Measurements from ENCODE around the gene ABTB1.

The ABTB1 gene

GRCh38 chr3:127672429-127673190, at the start of gene ABTB1:
ABTB1 (plus strand) TSS chr3:127672952; CDS start chr3:127673026, 74 bp downstream.
- peak; percentile 89 for DNase-seq

DNA sequence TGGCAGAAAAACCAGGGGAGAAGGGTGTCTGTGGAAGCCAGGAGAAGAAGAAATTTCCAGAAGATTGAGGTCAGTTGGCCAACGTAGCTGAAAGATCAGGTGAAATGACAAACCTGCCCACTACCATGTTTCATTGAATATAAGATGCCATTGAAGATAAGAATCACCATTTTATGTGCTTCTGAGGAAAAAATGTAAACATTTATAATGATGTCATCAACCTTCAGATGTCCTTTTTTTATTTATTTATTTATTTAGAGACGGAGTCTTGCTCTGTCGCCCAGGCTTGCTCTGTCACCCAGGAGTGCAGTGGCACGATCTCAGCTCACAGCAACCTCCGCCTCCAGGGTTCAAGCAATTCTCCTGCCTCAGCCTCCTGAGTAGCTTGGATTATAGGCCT, 48.7 kb upstream of the ABTB1 start:
- no peak for DNase-seq

- DNase-seq = no peak
These were observed 46.9 kb upstream of the ABTB1 start for GRCh38 chr3:127625821-127626220.

DNA sequence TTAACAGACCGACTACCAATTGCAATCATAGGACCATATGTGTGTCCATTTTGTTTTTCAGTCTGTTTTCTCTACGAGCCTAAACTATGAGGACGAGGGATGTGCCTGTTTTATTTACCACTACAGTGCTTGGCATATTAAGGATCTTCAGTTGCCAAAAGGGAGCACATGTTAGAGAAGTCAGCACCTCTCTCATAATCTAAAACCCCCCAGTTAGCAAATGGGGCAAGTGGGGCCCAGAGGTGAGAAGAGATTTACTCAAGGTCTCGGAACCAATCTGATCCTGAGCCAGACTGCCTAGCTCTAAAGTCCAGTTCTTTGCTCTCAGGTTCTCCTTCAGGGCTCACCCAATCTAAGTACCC, 44.3 kb upstream of the ABTB1 start:
- no peak for DNase-seq

- peak; percentile 54 for DNase-seq
These were observed 43.8 kb upstream of the ABTB1 start, which contains the start of gene PODXL2 for GRCh38 chr3:127628788-127629466. PODXL2 (plus strand) TSS chr3:127629185; CDS start chr3:127629220, 35 bp downstream.

DNA sequence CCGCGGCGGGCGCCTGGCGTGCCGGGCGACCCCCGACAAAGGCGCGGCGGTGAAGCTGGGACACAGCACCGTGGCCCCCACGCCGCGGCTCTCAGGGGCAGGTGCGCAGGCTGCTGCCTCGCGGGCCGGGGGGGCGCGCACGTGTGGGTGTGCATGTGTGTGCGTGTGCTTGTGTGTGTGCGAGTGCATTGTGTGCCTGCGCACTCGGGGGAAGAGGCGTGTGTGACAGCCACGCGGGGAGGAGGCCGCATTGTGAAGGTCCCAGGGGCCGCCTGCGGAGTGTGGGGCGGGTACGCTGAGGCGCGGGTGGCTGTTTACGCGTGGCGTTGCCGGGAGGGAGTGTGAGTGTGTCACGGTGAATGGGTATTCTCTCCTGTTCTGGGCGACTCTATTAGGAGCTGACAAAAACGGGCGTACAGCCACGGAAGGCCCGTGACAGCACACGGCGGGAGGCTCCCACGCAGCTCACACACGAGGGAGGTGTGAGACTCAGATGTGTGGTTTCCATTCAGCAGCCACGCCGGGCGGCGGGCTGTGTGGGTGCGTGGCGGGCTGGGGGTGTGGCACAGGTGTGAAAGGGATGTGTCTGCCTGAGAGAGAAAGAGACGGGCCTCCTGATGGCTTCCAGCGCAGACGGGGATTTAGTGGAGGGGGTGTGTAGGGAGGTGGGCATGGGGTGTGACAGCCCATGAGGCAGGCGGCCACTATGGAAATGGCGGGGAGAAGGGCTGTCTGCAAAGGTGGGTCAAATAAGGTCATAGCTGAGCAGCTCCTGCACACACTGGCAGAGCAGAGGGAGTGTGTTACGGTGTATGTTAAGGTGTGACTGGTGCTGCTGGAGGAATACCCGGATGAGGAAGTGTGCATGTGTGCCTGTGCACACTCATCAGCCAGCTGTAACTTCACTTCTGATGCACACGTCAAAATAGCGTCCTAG, 43.0 kb upstream of the ABTB1 start:
- peak; percentile 12 for DNase-seq

GRCh38 chr3:127630811-127631714, 41.7 kb upstream of the ABTB1 start:
- peak; percentile 47 for DNase-seq

GRCh38 chr3:127632035-127632820, 40.5 kb upstream of the ABTB1 start:
- peak; percentile 44 for DNase-seq

DNA sequence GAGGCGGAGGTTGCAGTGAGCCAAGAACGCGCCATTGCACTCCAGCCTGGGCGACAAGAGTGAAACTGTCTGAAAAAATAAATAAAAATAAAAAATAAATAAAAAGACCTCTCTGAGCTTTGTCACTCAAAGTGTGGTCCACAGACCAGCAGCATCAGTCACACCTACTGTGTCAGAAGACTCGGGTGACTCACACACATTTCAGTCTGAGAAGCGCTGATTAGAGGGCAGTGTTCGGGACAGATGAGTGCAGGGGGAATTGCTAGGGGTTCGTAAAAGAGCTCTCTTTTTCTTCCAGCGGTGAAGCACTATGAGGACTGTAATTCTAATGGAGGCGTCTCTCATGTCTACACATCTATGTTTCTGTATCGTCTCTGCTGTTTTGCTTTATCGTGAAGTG, 38.1 kb upstream of the ABTB1 start:
- DNase-seq = no peak

GRCh38 chr3:127637546-127637945, 35.2 kb upstream of the ABTB1 start:
- no peak for DNase-seq

DNA sequence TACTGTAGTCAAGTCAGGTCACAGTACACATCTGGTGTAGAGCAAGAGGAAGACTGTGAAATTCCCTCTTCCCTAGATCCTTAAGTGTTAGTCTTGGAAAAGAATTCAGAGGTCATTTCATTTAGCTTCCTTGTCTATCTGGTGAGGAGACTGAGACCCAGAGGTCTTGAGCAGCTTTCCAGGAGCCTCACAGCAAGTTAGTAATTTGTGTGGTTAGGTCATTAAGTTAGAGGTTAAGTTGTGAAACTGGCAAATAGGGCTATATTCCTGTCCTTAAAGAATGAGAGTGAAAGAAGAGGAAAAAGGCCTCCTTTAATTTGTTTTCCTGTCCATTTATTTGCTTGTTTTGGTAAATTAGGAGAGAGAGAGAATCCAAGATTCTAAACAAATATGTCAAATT, 34.8 kb upstream of the ABTB1 start:
- no peak for DNase-seq

DNA sequence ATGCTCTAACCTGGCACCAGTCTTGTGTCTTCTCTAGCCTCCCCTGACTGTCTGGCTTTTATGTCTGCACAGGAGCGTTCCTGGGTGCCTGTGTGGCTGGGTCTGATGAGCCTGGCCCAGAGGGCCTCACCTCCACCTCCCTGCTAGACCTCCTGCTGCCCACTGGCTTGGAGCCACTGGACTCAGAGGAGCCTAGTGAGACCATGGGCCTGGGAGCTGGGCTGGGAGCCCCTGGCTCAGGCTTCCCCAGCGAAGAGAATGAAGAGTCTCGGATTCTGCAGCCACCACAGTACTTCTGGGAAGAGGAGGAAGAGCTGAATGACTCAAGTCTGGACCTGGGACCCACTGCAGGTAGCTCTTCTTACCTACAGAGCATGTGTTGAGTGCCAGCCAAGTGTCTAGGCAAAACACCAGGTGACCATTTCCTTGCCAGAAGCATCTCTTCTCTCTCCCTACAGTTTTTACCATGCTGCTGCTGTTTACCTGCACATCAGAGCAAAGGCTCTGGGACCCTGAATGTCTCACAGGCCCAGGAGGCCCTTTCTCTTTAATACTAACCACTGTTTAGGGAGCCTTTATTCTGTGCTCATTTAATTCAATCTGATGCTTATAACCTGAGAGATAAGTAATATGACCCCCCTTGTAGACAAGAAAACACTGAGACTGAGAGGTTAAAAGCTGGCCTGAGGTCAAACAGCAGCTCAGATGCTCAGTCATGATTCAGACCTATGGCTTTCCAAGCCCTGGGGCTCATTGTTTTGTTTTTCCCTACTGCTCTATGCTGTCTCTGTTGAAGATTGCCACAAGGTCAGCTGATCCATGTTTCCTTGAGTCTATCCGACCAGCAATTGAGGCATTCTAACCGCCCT, 33.3 kb upstream of the ABTB1 start:
- DNase-seq = no peak

- DNase-seq = no peak
These were observed 32.8 kb upstream of the ABTB1 start for GRCh38 chr3:127640042-127640355.

DNA sequence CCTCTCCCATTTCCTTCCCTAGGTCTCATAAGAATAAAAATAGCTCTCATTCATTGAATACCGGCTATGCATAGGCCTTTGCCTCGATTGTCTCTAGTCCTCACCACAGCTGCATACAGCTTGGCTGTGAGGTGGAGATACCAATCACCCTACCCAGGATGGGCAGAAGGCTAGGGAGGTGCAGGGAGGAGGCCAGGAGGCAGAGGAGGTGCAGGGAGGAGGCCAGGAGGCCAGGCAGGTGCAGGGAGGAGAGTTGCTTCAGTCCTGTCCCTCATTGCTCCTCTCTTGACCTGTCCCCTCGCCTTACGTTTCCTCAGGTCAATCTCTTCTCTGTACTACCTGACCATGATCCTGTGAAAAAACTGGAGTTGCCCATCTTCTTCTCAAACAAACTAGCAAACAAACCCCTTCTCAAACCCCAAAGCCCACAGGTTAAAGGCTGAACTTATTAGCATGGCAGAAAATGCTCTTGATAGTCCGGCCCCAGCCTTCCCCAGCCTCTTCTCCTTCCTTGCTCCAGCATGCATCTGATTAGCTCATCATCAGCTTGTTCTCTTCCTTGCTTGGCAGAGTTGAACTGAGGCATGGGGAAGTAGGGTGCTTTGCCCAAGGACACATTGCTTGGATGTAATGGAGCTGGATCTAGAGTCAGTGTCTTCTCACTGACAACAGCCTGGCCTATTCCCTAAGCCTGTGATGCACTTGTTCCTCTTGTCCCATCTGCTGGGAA, 27.9 kb upstream of the ABTB1 start:
- no peak for DNase-seq

DNA sequence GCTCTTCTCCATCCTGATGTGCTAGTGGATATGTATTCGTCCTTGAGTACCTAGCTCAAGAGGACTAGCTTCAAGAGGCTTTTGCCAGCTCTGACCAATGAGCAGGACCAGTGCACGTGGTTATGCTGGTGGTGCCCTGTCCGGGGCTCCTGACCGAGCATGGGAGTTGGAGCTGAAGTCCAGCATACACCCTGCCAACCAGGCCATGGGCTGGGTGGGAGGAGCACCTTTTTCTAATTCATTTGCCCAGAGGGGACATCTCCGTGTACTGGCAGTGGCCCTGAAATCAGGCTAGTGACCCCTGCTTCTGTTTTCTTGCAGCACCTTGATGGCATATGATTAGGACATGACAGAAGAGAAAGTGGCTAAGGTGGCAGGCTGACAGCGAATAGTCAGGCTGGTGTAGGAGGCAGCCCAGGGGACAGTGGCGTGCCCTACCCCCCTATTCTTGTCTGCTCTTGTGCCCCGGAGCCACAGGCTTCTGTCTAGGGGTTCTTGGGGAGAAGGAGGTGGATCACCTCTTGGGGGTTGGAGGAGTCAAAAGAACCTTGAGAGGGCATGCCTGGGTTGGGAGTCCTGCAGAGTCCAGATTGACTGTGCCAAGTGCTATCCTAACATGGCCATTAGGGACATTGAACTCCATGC, 27.3 kb upstream of the ABTB1 start:
- DNase-seq = no peak

- no peak for DNase-seq
These were observed 26.2 kb upstream of the ABTB1 start for GRCh38 chr3:127646501-127647046.

GRCh38 chr3:127647166-127647844, 25.4 kb upstream of the ABTB1 start:
- no peak for DNase-seq

GRCh38 chr3:127647845-127648204, 24.9 kb upstream of the ABTB1 start:
- no peak for DNase-seq
